HepG2 (cell line): ENCODE results near the gene TH. TPM values are rescaled to one million over a fixed set of nuclear protein-coding genes. Genes with fewer than 3 reads are reported as not detected.

Source experiments
- HNF1A ChIP-seq, 2 experiments: sonication (generic) in 1 of 2; formaldehyde crosslinking in 1 of 2; IDR thresholded peaks; 2 replicates each; pipeline versions ENCODE4 v1.4.0 to v1.6.1; 2016 to 2020; ENCODE audit warnings: borderline replicate concordance in 1 of 2, low read depth in 1 of 2, mild to moderate bottlenecking in 1 of 2, missing genetic modification reagents in 1 of 2
- KLF12 ChIP-seq: sonication (generic); formaldehyde crosslinking; IDR thresholded peaks from 2 replicates; pipeline ENCODE4 v1.4.0; 2020; ENCODE audit warnings: missing genetic modification reagents, borderline replicate concordance
- PBX2 ChIP-seq: IDR thresholded peaks from 2 replicates; pipeline ENCODE4 v1.6.1; 2016; ENCODE audit warnings: control low read depth
- PBX3 ChIP-seq: sonication (generic); formaldehyde crosslinking; IDR thresholded peaks from 2 replicates; pipeline ENCODE4 v1.8.1; 2023; ENCODE audit warnings: missing genetic modification reagents, inconsistent platforms, borderline replicate concordance
- POLR2A ChIP-seq, 2 experiments: IDR thresholded peaks; 2 replicates each; pipeline ENCODE4 v1.6.1; 2011; ENCODE audit warnings: low read depth in 2 of 2, low read length in 2 of 2, mild to moderate bottlenecking in 1 of 2, moderate library complexity in 1 of 2; ENCODE audit not compliant: insufficient read depth in 1 of 2
- SRY ChIP-seq: sonication (generic); formaldehyde crosslinking; IDR thresholded peaks from 2 replicates; pipeline ENCODE4 v1.8.0; 2022; ENCODE audit warnings: mild to moderate bottlenecking, missing genetic modification reagents
- TFDP1 ChIP-seq: IDR thresholded peaks from 2 replicates; pipeline ENCODE4 v1.6.1; 2016; ENCODE audit warnings: missing compliant biosample characterization, missing genetic modification reagents, borderline replicate concordance
- XRCC5 ChIP-seq: fragments of 200-400 bp; formaldehyde crosslinking; optimal IDR thresholded peaks from 2 replicates; pipeline ENCODE3; 2017; ENCODE audit warnings: mild to moderate bottlenecking, low read length
- ZBTB43 ChIP-seq: sonication (generic); formaldehyde crosslinking; conservative IDR thresholded peaks from 2 replicates; pipeline ENCODE4 v1.4.0; 2020; ENCODE audit warnings: missing genetic modification reagents
- ZNF501 ChIP-seq: sonication (generic); formaldehyde crosslinking; IDR thresholded peaks from 2 replicates; pipeline ENCODE4 v1.5.1; 2020; ENCODE audit warnings: mild to moderate bottlenecking, moderate library complexity, missing genetic modification reagents
- ZNF574 ChIP-seq: sonication (generic); formaldehyde crosslinking; IDR thresholded peaks from 2 replicates; pipeline ENCODE4 v1.4.0; 2020; ENCODE audit warnings: missing genetic modification reagents
- ZNF597 ChIP-seq: sonication (generic); formaldehyde crosslinking; IDR thresholded peaks from 2 replicates; pipeline ENCODE4 v1.5.0; 2020; ENCODE audit warnings: missing genetic modification reagents
- ZNF720 ChIP-seq: sonication (generic); formaldehyde crosslinking; IDR thresholded peaks from 2 replicates; pipeline ENCODE4 v1.4.0; 2020; ENCODE audit warnings: missing genetic modification reagents
- ZNF788 ChIP-seq: sonication (generic); formaldehyde crosslinking; IDR thresholded peaks from 2 replicates; pipeline ENCODE4 v1.5.0; 2020; ENCODE audit warnings: mild to moderate bottlenecking, missing genetic modification reagents, borderline replicate concordance
- polyA plus RNA-seq, 8 experiments: library from polyadenylated mRNA; depleted of rRNA in 3 of 8; stranded (reverse) in 7 of 8; unstranded in 1 of 8; fragments of >200 nt; fragmentation: Illumina TruSeq in 4 of 8; extraction: Trizol in 4 of 8; gene quantifications; 2 replicates each; pipeline versions ENCODE4 v1.2.1 to v1.2.3, GENCODE V29; 2011 to 2016; ENCODE audit warnings: low read depth in 4 of 8, missing spikeins in 1 of 8, mixed read lengths in 1 of 8; ENCODE audit not compliant: insufficient read depth in 1 of 8
- total RNA-seq, 5 experiments: library from RNA; depleted of rRNA; stranded (reverse); fragments of >200 nt; fragmentation: Illumina TruSeq; extraction: Trizol; gene quantifications; 2 replicates each; pipeline ENCODE4 v1.2.3, GENCODE V29; 2016; ENCODE audit warnings: low read depth in 1 of 5

Gene TH
- total and polyA plus RNA-seq, 2 of the 13 experiments (the other 11 are each of a cell fraction or from before 2014, with no cell fraction given), result 0.36 TPM; not detected in 1

GRCh38 chr11:2213384-2213842 is 41.8 kb upstream of the TH start (continued):
- 0 out of 2 replicates have a peak, but pooled peaks have one; percentile 22 for TF ChIP-seq ZNF574
- no peak; the same call in 1 of the 2 replicates for TF ChIP-seq KLF12 (CRISPR knock-in tag)
- TF ChIP-seq ZBTB43 (CRISPR knock-in tag), result no peak
- peak; percentile 65 for TF ChIP-seq HNF1A (IDR thresholded peaks at IDR 0.05; ENCODE audit: low read depth)
- TF ChIP-seq HNF1A (CRISPR knock-in tag; IDR thresholded peaks at IDR 0.05; ENCODE audit: borderline replicate concordance), result peak; percentile 79; the same call in 1 of the 2 replicates
- peak; percentile 75; the same call in 1 of the 2 replicates for TF ChIP-seq TFDP1 (CRISPR knock-in tag)
- no peak for TF ChIP-seq ZNF597
- TF ChIP-seq ZNF720, result no peak
- peak; percentile 42 for TF ChIP-seq XRCC5
- peak in 1 of 2 experiments; percentile 66; a peak in 2 of 4 replicates for TF ChIP-seq POLR2A (IDR thresholded peaks at IDR 0.05; ENCODE audit: insufficient read depth in 1 of 2, low read depth in 2 of 2, low read length in 2 of 2)
- no peak for TF ChIP-seq SRY (CRISPR knock-in tag)
- no peak for TF ChIP-seq PBX3
- TF ChIP-seq PBX2 (CRISPR knock-in tag), result peak; percentile 67
- peak; percentile 20; the same call in 1 of the 2 replicates for TF ChIP-seq ZNF788
- TF ChIP-seq ZNF501 (CRISPR knock-in tag), result no peak
